Measurements from ENCODE around the gene COTL1. TPM values are rescaled to one million over a fixed set of nuclear protein-coding genes. Genes with fewer than 3 reads are reported as not detected.

COTL1 gene
- total and polyA plus RNA-seq, 12 donors, result 6.4 to 72.9 (median 9.7) TPM

GRCh38 chr16:84577034-84577803 is 40.7 kb downstream of the COTL1 start:
- ATAC-seq (no peak), DNase-seq (no peak)
- Histone ChIP-seq H3K4me1 (peaks cover 0 to 11% (median 0%) of the 10 kb centered on the region in 9 donors), H3K27me3 (no peaks in the 10 kb centered on the region), H3K9me3 (no peaks in the 10 kb centered on the region), H3K4me3 (no peak overlapping the region), H3K27ac (no peak overlapping the region), H3K36me3 (peaks cover 0 to 35% (median 0%) of the 10 kb centered on the region in 9 donors)
- no peak for TF ChIP-seq CTCF (IDR thresholded peaks at IDR 0.05)
- intact Hi-C loops (cut with DNase I), result no loop called here
- WGBS, 2 donors, result 81 to 85% methylated on average over 15 of the region's 15 CpGs

DNA sequence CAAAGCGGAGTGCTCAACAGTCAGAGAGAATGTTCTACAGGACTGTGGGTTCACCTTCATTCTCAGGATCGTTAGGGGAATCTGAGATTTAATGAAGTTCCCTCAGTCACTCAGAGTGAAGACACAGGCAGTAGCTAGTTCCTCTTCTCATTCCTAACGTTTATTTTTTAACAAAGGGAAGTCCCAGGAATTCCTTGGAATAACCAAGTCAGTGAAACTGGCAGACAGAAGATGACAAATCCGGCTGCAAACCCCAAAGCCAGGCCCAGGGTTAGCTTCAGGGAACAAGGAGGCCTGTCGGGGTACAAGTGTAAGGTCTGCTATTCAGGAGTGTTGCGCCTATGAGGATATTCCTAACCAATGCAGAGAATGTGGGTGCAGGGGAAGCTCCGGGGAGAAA is 42.0 kb downstream of the COTL1 start:
- peaks cover 0 to 11% (median 0%) of the 10 kb centered on the region in 9 donors for H3K4me1 ChIP-seq
- H3K27me3 ChIP-seq, result no peaks in the 10 kb centered on the region
- WGBS, 2 donors, result 87 to 92% methylated on average over 7 of the region's 7 CpGs
- intact Hi-C loops (cut with DNase I), result no loop called here
- H3K27ac ChIP-seq, result no peak overlapping the region
- ATAC-seq (no peak), DNase-seq (no peak)
- peaks cover 0 to 4% (median 0%) of the 10 kb centered on the region in 11 donors for H3K9me3 ChIP-seq
- peaks cover 0 to 37% (median 0%) of the 10 kb centered on the region in 9 donors for H3K36me3 ChIP-seq
- no peak for TF ChIP-seq CTCF (IDR thresholded peaks at IDR 0.05)
- H3K4me3 ChIP-seq, result no peak overlapping the region

DNA sequence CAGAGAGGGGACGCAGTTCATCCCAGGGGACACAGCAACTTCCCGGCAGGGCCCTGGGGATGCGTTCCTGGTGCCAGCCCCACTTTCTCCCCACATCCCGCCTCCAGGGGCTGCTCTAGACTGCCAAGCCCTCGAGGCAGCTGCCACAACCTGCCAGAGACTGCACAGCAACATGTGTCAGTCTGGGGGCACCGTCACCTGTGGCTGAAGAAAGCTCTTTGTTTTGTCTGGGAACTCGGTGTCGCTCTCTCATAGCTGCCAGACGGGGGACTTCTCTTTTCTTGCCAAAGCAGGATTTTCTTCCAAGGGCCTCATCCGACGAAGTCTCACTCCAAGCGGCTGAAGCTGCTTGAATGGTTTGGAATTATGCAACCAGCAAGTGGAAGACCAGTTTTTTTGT is 43.7 kb downstream of the COTL1 start:
- 81 to 83% methylated on average over 12 of the region's 12 CpGs for WGBS, 2 donors
- no peak for ATAC-seq
- peaks cover 0 to 23% (median 0%) of the 10 kb centered on the region in 9 donors for H3K4me1 ChIP-seq
- no peak overlapping the region for H3K27ac ChIP-seq
- H3K9me3 ChIP-seq, result peaks cover 0 to 20% (median 10%) of the 10 kb centered on the region in 11 donors
- no peak for TF ChIP-seq CTCF (IDR thresholded peaks at IDR 0.05)
- H3K4me3 ChIP-seq, result no peak overlapping the region
- intact Hi-C loops (cut with DNase I), result no loop called here
- DNase-seq, result no peak
- H3K36me3 ChIP-seq, result peaks cover 0 to 27% (median 0%) of the 10 kb centered on the region in 9 donors
- no peaks in the 10 kb centered on the region for H3K27me3 ChIP-seq

DNA sequence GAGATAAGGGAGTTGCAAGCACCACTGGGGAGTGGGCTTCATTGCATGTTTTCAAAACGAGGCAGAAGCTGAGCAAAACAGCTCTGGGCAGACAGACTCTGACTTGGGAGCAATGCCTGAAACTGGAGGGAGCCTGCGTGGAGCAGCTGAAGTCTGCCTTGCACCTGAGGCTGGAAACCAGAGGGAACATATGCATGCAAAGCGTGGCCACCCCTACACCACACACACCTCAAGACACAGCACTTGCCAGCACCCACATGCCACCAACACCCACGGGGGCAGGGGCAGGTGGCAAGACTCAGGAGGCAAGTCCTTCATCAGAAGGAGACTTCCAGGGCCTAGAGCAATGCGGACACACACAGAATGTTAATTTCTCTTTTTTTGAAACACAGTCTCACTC is 45.8 kb downstream of the COTL1 start:
- ATAC-seq (no peak), DNase-seq (no peak)
- H3K4me1 ChIP-seq, result peaks cover 0 to 31% (median 0%) of the 10 kb centered on the region in 9 donors
- intact Hi-C loops (cut with DNase I), result no loop called here
- H3K27me3 ChIP-seq, result no peaks in the 10 kb centered on the region
- H3K4me3 ChIP-seq, result no peak overlapping the region
- no peak for TF ChIP-seq CTCF (IDR thresholded peaks at IDR 0.05)
- peaks cover 0 to 28% (median 0%) of the 10 kb centered on the region in 9 donors for H3K36me3 ChIP-seq
- WGBS, 2 donors, result 81 to 86% methylated on average over 5 of the region's 5 CpGs
- H3K9me3 ChIP-seq, result peaks cover 0 to 20% (median 10%) of the 10 kb centered on the region in 11 donors
- H3K27ac ChIP-seq, result no peak overlapping the region

Measured in heart right ventricle (tissue), 16 donors.